Activated effector memory CD4-positive, alpha-beta T cell treated with Interleukin-2 at 50 U/mL for 16 hours (primary cell): Measurements from ENCODE around the gene PMEPA1.

Experiments used
- DNase-seq: peaks from one replicate; pipeline ENCODE4 v3.0.0-alpha.2; 2020

Gene PMEPA1

DNA sequence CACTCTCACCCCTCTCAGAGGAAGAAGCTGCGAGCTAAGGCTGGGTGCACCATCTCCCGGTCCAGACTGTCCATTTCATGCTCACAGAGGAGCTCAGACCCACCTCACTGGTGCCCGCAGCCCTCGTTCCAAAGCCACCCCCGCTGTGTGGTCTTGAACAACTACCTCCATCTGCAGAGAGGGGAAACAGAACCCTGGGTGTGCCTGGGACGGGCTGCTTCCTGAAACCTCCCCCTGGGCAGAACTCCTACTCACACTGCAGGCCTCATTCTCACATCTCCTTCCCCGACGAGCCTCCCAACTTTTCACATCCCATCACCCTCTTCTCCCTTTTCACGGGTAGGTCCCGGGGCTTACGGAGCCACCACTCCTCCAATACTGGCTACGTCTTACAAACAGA, 18.1 kb downstream of the PMEPA1 start:
- no peak for DNase-seq

DNA sequence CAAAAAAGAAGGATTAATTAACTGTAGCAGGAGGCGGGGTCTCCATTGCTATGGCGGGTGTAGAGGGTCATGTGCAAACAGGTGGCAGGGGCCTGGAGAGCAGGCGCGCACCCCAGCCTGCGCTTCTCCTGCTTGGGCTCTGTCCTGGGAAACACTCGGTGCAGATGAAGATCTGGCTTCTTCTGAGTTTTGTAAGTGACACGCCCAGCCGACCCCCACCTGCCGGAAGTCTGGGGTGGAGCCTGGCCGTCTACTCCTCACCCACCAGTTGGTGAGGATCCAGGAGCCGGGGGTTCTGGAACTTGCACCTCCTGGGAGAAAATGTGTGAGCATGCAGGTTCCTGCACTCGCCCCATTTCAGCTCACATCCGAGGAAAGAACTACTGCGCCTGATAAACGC, 19.3 kb downstream of the PMEPA1 start:
- no peak for DNase-seq

DNA sequence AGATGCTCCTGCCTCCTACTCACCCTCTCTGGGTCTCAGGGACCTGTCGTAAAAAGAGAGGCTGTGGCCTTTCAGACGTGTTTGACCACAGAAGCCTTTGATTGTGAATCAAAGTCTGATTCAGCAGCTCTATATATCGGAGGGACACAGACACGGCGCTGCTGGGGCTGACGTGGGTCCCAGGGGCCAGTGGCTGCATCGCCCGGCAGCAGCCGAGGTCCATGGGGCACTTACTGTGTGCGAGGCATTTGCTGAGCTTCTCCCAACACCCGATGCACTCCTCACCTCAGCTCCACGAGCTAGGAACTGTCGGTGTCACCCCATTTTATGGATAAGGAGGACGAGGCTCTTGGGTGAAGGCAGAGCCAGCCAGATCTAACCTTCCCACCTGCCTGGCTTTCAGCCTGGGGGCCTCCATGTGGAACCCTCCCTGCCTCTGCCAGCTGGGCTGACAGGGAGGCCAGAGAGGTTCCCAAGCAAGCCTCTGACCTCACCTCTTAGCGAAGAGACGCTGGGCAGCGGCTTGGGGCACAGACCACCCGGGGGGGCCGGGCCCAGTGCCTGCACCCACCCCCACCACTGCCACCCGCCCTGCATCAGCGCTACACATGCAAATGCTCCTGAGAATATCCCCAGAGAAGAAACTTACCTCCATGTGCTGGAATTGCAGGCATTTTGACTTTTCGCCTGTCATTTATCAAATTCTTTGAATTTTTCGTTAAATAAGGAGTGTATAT, 19.9 kb downstream of the PMEPA1 start:
- no peak for DNase-seq

DNA sequence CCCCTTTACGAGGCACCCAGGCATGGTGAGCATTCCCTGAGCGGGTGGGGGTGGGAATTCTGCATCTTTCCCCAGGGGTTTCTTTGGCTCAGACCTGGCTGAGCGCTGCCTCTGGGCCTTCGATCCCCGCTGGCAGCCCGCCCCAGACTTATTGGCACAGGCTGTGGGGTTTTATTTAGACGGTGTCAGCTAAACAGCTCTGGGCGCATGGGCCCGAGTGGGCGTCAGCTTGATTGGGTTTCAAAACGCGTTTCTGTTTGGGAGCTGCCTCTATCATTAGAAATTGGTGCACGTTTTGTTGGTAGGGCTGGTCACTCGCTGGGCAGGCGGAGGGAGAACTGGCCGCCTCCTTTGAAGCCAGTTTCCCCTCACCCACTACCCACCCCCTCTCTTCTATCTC, 21.0 kb downstream of the PMEPA1 start:
- DNase-seq: no peak

DNA sequence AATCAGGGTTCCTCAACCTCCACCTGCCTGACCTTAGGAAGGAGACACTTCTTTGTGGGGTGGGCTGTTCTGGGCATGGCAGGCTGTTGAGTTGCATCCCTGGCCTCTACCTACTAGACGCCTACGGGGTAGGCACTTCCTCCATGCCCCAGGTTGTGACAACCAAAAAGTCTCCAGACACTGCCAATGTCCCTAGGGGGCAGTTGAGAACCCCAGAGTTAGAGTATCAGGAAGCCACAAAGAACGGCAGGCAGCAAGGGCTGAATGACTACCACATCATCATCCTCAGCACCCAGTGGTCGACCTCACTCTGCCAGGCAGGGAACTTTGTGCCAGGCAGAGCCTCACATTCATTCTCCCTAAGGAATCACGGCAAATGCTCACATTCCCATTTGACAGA, 21.5 kb downstream of the PMEPA1 start:
- DNase-seq: no peak

DNA sequence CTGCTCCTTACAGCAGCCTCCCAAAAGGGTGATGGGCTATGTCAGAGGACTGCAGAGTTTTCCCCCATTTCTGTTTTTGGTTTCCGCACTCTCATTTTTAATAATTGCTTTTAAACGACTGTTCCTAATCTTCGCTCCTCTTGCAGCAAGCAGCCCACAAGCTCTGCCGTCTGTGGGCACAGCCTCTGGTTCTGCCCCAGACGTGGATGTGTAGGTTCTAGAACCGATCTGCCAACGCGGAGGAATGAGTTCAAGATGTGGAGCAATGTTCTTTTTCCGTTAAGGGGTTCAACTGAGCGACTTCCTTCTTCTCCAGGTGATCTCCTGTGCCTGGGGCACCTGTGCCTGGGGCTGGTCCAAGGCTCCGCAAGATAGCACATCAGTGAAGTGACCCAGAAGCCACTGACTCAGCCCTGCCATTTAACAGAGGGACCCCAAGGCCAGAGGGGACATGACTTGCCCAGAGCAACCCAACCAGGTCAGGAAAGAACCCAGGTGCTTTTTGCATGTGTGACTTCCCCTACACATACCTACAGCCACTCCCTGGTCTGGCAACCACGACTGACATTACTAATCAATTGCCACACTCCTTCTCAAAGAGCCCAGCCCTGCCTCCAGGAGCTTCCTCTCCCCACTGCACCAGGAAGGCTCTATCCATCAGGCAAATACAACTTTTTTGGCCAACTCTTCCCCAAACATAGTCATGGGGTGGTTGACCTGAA, 22.7 kb downstream of the PMEPA1 start:
- DNase-seq: no peak

DNA sequence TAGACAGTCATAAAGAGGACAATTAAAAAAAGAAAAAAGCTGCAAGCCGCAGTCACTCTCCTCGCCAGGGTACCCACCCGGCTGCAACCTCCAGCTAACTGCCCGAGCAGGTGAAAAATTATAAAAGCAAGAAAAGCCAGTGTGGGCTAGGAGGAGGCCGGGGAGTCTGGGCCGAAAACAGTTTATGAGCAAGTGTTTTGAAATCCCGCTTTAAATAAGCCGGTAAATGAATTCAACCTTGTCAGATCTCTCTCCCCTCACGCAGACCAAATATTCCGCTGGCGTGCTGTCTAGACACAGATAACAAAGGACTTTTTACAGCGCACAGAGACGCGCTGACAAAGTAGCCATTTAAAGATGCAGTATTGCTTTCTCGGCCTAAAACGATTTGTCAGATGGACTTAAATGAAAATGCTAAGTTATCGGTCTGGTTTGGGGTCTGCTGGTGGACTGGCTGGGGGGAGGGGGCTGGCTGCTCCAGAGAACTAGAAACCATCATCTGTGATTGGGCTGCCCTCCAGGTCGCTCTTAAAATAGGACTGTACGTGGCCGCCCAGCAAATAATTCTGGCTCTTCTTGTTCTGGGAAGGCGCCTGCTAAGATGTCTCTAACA, 24.6 kb downstream of the PMEPA1 start:
- no peak for DNase-seq

DNA sequence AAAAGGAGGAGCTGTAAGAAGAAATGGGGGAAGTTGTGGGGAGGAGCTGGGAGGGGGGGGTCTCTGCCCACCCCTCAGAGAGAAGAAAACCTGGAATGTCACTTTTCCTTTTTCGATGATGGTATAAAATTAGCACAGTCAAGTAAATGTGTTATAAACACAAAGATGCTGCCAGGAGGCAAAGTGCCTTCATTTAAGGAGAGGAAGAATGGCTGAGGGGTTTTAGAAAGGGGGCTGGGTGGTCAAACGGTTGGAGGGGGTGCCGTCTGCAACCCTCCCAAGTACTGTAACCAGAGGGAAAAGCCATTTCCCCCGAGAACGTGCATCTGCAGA, 25.0 kb downstream of the PMEPA1 start:
- no peak for DNase-seq

DNA sequence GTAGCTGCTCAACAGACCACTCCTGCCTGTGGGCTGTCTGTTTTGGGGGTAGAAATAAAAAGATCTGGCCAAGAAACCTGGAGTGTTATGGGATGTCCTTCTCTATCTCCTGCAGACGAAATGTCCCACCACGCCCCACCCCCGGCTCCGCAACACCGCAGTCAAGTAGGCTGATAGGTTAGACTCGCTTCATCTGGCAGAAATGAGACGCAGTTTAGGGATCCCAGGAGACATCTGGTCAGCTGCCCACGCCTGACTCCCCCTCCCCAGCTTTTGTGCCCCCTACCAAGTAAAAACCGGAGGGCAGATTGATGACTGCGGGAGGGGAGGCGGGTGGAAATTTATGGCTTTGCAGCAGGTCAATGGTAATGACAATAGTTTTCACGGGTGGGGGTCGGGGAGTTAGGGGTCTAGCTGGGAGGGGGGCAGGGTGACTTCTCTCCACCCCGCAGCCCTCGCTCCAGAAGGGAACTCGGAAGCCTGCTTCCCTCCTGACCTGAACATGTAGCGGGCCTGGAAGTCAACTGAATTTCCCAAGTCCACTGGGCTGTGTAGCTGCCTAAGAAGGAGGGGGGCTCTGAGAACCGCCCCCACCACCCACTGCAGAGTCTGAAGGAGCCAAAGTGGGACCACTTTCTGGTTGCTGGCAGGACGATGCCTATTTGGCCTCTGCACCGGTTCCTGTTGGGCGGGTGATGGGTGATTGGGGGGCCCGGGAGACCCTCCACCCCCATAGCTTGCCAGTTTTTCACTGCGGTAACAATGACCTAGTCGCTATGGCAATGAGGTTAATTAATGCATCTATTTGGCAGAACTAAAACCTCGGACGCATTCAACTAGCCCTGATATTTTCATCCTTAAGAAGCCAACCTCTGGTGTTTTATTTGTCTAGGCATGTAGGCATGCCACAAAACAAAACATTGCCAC, 25.7 kb downstream of the PMEPA1 start:
- DNase-seq: no peak

DNA sequence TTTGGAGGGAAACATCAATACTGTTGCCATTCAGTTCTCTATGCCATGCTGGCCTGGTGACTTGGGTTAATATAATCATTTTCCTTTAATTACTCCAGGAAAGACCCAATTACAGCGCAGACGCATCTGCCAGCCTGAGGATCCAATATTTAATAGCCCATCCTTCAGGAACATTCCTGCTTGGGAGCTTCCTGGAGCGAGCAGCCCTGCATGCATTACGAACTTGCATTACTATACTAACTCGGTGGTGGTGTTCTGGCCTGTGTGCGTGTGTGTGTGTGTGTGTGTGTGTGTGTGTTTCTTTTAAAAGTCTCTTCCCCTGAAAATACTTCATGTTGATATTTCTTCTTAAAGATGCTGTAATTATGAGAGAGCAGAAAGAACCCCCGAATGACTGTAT, 26.5 kb downstream of the PMEPA1 start:
- no peak for DNase-seq

DNA sequence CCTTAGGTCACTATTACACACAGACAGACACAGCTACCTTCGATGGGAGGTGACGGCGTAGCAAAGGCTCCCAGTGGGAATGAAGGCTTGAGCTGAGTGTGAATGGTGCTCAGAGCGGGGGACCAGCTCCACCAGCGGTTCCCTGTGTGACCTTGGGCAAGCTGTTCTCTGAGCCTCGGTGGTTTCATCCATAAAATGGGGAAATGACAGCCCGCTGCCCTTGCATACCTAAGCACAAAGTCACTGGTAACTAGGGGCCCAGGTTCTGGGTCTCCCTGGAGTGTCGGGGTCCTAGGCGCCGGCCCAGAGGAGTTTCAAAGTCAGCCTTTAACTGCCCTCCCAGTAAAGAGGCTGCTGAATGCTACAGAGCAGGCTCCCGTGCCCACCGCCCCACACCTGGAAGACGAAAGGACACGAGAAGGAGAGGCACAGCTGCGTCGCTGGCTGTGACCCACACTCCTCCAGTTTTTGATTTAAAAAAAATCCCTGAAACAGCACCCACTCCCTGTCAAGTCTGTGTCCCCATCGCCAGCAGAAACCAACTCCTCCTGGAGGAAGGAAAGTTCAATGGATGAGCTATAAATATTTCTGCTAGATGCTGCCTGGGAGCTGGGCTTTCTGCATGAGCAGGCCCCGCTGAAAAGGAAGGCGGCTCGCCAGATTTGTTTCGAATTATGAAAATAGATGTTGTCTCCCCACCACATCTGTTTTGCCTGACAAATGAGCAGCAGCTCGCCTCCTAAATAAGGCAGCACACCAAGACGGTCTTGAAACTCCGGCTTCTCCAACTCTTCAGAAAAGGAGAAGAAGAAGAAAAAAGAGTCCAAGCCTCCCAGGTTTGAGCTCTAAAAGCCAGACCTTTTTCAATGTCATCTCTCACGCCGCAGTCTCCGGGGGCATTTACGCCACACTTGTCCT, 27.4 kb downstream of the PMEPA1 start:
- DNase-seq: no peak

DNA sequence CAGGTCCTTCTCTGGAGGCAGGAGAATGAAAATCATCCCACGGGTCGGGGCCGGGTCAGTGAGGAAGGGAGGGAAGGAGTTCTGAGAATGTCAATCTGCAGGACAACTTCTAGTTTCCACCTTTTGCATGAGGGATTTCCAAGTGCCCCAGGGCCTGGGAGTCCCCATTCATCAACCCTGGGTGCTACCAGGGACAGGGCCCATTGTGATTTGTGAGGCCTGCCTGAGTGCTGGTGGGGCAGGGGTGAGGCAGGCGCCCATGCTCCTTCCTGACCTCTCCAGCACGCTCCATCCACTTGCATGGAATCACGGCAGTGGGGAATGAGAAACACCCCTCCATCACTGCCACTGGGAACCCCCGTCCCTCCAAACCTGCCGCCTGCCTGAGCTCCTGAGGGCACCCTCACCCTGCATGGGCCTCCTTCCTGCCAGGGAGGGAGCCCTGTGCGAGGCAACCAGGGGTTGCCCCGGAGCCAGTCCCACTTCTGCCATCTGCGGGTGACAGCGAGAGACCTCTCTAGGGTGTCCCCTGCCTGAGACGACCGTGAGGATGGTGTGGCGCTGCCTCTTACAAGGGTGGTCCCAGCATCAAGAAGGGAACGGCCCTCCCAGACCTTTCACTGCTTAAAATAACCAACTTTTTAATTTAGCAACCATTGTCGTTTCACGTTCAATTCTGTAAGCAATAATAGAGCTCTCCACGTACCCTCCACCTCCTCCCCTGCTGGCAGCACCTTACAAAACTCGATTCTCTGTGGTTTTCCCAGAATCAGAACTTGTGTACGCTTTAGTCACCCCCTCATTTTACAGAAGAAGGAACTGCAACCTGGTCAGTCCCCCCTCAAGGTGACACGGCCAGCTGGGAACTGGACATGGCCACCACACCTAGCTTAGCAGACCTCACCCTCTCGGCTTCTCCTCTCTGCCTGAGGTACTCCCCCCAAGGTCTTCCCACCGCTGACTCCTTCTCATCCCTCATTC, 28.6 kb downstream of the PMEPA1 start:
- DNase-seq: no peak

DNA sequence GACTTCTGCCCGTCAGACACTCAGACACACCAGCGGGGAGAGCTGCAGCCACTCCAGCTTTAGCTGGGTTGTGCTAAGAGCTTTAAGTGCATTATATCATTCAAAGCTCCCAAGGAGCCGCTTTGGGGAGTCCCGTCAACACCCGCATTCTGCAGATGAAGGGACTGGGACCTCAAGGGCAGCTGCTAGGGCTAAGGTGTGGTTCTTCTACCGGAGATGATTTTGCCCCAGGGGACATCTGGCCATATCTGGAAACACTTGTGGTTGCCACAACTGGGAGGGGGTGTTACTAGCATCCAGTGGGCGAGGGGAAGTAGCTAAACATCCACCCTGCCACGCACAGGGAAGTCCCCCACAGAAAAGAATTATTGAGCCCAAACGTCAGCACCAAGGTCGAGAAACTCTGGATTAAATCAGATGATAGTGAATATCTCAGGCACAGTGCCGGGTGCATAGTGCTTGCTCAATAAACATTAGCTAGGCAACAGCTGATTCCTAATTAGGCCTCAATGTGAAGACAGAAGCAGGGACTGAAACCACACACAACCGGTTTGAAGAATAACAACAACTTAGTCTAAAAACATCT, 29.6 kb downstream of the PMEPA1 start:
- no peak for DNase-seq

DNA sequence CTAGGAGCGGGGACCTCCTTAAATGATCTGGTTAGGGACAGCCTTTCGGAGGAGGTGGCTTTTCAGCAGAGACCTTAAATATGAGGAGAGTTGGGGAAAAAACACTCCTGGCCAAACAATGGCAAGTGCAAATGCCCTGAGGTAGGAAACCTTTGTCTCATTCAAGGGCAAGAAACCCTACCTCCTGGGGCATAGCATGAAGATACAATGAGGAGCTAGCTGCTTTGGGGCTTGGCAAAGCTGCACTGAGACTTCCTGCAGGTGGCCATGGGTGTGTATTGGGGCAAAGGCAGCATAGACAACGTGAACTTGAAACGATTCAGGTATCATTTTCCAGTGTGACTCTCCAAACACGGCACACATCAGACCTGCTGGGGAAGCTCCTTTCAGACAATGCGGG, 30.7 kb downstream of the PMEPA1 start:
- no peak for DNase-seq

DNA sequence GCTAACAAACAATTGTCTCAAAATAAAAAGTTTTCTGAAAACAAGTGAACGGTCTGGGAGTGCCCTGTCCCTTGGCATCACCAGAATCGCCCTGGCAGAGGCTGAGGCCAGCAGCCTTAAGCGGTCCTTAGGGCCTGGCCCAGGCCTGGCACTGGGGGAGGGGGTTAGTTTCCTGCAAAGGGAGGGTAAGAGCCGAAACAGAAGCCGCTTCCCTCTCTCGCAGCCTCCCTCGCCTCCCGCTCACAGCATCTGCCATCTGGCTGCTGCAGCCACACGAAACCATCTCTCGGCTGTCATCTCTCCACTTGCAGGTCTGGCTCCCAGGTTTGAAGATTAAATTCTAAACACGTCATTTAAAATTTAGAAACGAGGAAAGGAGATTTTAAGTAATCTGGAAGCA, 31.5 kb downstream of the PMEPA1 start:
- DNase-seq: no peak

DNA sequence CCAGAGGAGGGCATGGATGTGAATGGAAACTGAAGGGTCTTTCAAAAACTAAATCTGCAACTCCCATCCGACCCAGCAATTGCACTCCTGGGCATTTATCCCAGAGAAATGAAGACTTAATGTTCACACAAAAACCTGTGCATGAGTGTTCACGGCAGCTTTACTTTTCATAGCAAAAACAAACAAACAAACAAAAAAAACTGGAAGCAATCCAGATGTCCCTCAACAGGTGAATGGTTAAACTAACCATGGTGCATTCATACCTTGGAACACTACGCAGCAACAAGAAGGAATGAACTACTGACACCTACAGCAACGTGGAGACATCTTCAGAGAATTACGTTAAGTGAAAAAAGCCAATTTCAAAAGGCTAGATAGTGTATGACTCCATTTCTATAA, 32.2 kb downstream of the PMEPA1 start:
- no peak for DNase-seq

DNA sequence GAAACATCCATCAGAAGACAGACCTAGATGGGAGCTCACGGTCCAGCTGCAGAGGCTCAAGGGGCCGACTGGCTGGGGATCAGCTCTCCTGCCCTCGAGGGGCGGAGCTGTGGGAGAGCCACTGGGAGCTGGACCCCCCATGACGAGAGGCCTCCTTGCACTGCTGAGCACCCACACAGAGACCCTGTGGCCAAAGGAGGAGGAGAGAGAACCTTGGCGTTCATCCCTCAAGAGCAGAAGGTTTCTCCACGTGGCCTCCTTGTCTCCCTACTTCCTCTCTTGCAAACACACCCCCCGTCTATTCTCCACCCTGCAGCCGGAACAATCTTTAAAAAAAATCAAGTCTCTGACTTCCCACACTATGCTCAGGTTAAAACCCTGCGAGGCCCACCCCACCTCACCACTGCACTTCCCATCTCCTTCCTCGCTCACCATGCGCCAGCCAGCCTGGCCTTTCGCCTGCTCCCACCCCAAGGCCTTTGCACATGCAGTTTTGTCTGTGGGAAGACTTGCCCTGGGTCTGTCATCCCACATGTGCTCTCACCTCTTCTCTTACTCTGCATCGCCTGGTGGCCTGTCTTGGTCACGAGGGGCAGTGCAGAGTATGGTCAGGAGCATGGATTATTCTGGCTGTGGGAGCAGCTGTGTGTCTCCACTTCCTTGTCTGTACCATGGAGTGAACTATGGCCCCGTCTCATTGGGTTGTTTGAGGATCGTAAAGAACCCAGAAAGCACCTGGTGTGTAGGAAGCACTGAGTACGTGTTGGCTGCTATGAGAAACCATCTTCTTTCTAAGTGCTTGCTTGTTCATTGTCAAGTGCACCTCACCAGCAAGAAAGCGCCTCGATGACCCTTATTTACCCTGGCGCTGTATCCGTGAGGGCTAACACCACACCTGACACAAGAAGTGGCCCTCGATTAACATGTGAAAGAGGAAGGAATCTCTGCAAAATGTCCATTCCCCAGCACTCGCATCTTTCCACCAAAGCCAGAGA, 32.9 kb downstream of the PMEPA1 start:
- DNase-seq: no peak

DNA sequence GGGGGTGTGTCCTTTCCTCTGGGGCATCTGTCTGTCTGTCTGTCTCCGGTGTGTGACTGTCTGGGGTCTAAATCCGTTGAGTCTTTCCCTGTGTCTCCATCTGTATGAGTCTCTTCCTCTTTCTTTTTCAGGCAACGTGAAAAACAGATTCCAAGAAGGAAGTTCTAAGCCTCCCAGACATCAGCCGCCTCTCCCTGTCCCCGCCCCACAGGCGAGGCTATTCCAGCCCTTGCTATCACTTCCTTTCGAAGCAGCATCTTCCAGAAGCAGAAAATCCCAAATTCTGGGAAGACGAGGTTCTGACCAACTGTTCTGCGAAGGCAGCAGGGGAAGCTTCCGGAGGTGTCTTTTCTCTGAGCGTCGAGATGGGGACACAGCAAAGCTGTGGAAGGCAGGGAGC, 34.0 kb downstream of the PMEPA1 start:
- DNase-seq: no peak

DNA sequence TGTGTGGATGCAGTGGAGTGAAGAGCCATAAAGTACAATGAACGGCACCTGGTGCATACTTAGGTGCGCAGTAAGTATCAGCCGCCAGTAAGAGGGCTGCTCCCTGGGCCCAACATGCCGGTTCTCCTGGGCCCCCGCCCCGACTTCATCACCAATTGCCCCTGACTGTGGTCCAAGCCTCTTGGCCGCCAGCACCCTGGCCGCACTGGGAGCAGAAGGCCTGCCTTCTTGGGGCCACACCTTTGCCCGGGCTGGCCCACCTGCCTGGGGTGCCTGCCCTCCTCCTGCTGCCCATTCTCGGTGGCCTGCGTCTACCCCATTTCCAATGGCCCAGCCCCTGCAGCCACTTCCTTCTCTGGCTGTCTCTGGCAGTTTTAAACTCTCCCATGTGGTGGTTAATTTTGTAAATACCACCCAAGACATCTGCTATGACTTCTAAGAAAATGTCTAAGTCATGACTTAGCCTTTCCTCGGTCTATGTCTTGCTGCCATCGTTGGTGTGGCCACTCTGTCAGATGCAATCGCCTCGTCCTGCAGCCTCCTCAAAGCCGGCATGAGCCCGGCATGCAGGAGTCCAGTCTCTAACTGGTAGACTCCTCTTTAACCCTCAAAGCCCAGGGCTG, 36.8 kb downstream of the PMEPA1 start:
- no peak for DNase-seq
